HG02571 (cell line): ENCODE results near the gene TOR3A.
"Not testable (repeated sequence)": the region's sequence is repeated elsewhere in the genome, so short reads cannot be mapped to it uniquely, and the experiment has no call there.

ENCODE experiments used
- ATAC-seq: cut with Tn5 transposase; IDR thresholded peaks from one replicate; pipeline ENCODE4 v1.9.1; 2021; ENCODE audit warnings: mild to moderate bottlenecking, moderate library complexity; ENCODE audit not compliant: unreplicated experiment

TOR3A gene

GRCh38 chr1:179081687-179082332 is at the start of gene TOR3A:
TOR3A (plus strand) TSS chr1:179082070; CDS start chr1:179082129, 59 bp downstream.
- peak; percentile 87 for ATAC-seq

- ATAC-seq = peak; percentile 61
Observed at GRCh38 chr1:179034720-179035119, 47.1 kb upstream of the TOR3A start.

GRCh38 chr1:179036844-179037465 is 44.9 kb upstream of the TOR3A start:
- ATAC-seq = peak; percentile 46

GRCh38 chr1:179038528-179039281 is 43.2 kb upstream of the TOR3A start:
- ATAC-seq = no peak

GRCh38 chr1:179039502-179040174 is 42.2 kb upstream of the TOR3A start:
- not testable (repeated sequence) for ATAC-seq

GRCh38 chr1:179040175-179040551 is 41.7 kb upstream of the TOR3A start:
- ATAC-seq = not testable (repeated sequence)

GRCh38 chr1:179042087-179042486 is 39.8 kb upstream of the TOR3A start:
- no peak for ATAC-seq

- ATAC-seq = no peak
Observed at GRCh38 chr1:179042700-179043099, 39.2 kb upstream of the TOR3A start.

- no peak for ATAC-seq
Observed at GRCh38 chr1:179043266-179043665, 38.6 kb upstream of the TOR3A start.

- ATAC-seq = no peak
Observed at GRCh38 chr1:179043907-179044306, 38.0 kb upstream of the TOR3A start.

GRCh38 chr1:179046808-179047635 is 34.8 kb upstream of the TOR3A start:
- ATAC-seq = no peak

- ATAC-seq = no peak
Observed at GRCh38 chr1:179047636-179047997, 34.3 kb upstream of the TOR3A start.

GRCh38 chr1:179048339-179049124 is 33.3 kb upstream of the TOR3A start:
- ATAC-seq = no peak

- ATAC-seq = no peak
Observed at GRCh38 chr1:179052776-179053175, 29.1 kb upstream of the TOR3A start.

GRCh38 chr1:179053486-179053885 is 28.4 kb upstream of the TOR3A start:
- no peak for ATAC-seq

GRCh38 chr1:179055937-179056336 is 25.9 kb upstream of the TOR3A start:
- no peak for ATAC-seq

- ATAC-seq = no peak
Observed at GRCh38 chr1:179058487-179059483, 23.1 kb upstream of the TOR3A start.
